Hepatocyte (in vitro differentiated cells): Measurements from ENCODE around the gene ST3GAL2. TPM values are rescaled to one million over a fixed set of nuclear protein-coding genes. Genes with fewer than 3 reads are reported as not detected.

ENCODE experiments used
- DNase-seq: peaks from one replicate; pipeline ENCODE4 v3.0.0-alpha.2; 2016; ENCODE audit warnings: low spot score
- H2AFZ ChIP-seq: fragments of 200-600 bp; sonication (generic); 2 replicates; pipeline ENCODE4 v1.6.0; 2016; ENCODE audit warnings: antibody characterized with exemption, mild to moderate bottlenecking
- H3K27ac ChIP-seq: fragments of 200-600 bp; sonication (generic); 2 replicates; pipeline ENCODE4 v1.5.1; 2016; ENCODE audit warnings: mild to moderate bottlenecking
- H3K27me3 ChIP-seq: fragments of 200-600 bp; sonication (generic); 2 replicates; pipeline ENCODE4 v1.6.1; 2016
- H3K36me3 ChIP-seq: fragments of 200-600 bp; sonication (generic); replicated peaks from 2 replicates; pipeline ENCODE4 v1.5.1; 2016; ENCODE audit warnings: low read depth; ENCODE audit not compliant: insufficient read depth
- H3K4me1 ChIP-seq: fragments of 200-600 bp; sonication (generic); 2 replicates; pipeline ENCODE4 v1.5.1; 2016; ENCODE audit warnings: mild to moderate bottlenecking, moderate library complexity; ENCODE audit not compliant: insufficient read depth
- H3K4me2 ChIP-seq: fragments of 200-600 bp; sonication (generic); 2 replicates; pipeline ENCODE4 v1.6.0; 2016
- H3K4me3 ChIP-seq: fragments of 200-600 bp; sonication (generic); 2 replicates; pipeline ENCODE4 v1.5.1; 2016; ENCODE audit warnings: mild to moderate bottlenecking
- H3K79me2 ChIP-seq: fragments of 200-600 bp; sonication (generic); 2 replicates; pipeline ENCODE4 v1.6.0; 2017; ENCODE audit warnings: mild to moderate bottlenecking
- H3K9me2 ChIP-seq: fragments of 200-600 bp; sonication (generic); replicated peaks from 2 replicates; pipeline ENCODE4 v1.6.0; 2017; ENCODE audit warnings: mild to moderate bottlenecking; ENCODE audit not compliant: insufficient read depth
- H3K9me3 ChIP-seq: fragments of 200-600 bp; sonication (generic); 2 replicates; pipeline ENCODE4 v1.5.1; 2016; ENCODE audit warnings: low read depth, mild to moderate bottlenecking
- H4K20me1 ChIP-seq: fragments of 200-600 bp; sonication (generic); 2 replicates; pipeline ENCODE4 v1.6.0; 2016; ENCODE audit warnings: mild to moderate bottlenecking; ENCODE audit not compliant: insufficient read depth, poor library complexity, severe bottlenecking
- EZH2 ChIP-seq: fragments of 200-600 bp; sonication (generic); IDR thresholded peaks from 2 replicates; pipeline ENCODE4 v1.6.1; 2016; ENCODE audit warnings: antibody characterized with exemption, mild to moderate bottlenecking, borderline replicate concordance
- EZH2phosphoT487 ChIP-seq: fragments of 200-600 bp; sonication (generic); IDR thresholded peaks from one replicate; pipeline ENCODE4 v1.6.1; 2018; ENCODE audit warnings: antibody characterized with exemption, mild to moderate bottlenecking, low read depth, moderate library complexity; ENCODE audit not compliant: unreplicated experiment, severe bottlenecking
- WGBS: methylation state at CpG from one replicate; pipeline ENCODE4 v1.1.6; 2016; ENCODE audit warnings: low lambda C conversion rate; ENCODE audit errors: missing lambda C conversion rate; 5-methylcytosine and 5-hydroxymethylcytosine counted together
- polyA plus RNA-seq: library from polyadenylated mRNA; unstranded; fragments of >200 nt; fragmentation: Nextera tagmentation; extraction: Ambion mirVana; gene quantifications from 2 replicates; pipeline ENCODE4 v1.2.1, GENCODE V29; 2016
- total RNA-seq: library from RNA; depleted of rRNA; stranded (reverse); fragments of >200 nt; gene quantifications from 2 replicates; pipeline ENCODE4 v1.2.3, GENCODE V29; 2014
- TF ChIP-seq, protein P1 (sequence below): fragments of 200-600 bp; sonication (generic); IDR thresholded peaks from 2 replicates; pipeline ENCODE4 v1.5.1; 2016; ENCODE audit warnings: antibody characterized with exemption, mild to moderate bottlenecking; ENCODE audit not compliant: poor library complexity

ST3GAL2 gene
- total and polyA plus RNA-seq, 2 experiments from 2014 or later, result 25.6 to 29.2 TPM

DNA sequence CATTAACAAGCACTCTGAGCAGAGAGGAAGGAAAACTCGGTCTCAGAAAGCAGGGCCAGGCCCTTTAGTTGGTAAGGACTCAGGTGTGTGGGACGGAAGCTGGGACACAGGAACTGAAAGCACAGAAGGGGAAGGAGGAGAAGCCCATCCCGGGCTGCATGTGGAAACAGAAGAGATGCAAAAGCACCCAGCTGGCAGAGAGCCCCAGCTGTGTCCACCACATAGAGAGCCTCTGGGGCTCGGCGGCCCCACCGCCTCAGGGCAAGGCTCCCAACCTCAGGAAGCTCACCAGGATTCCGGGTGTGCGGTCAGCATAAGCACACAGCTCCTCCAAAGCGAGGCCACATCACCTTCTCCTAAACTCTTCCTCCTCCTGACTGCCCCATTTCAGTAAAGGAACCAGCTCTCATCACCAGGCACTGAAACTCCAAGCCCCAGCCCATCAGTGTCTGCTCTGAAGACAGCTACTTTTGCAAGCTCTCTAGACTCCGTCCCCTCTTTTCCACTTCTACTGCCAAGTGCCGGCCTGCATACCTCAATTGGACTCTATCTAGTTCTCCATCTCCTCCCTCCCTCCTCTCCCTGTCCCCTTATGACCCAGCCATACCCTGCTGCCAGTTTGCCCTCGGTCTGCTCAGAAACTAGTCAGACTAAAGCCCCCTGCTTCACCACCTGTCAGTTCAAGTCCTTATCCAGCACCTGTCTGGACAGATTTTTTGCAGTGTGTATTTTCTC, 6.0 kb downstream of the ST3GAL2 start:
- 54% methylated on average over 12 of the region's 12 CpGs for WGBS
- no peak for DNase-seq
- Histone ChIP-seq H3K4me3 (no peak overlapping the region), H3K27me3 (no peaks in the 10 kb centered on the region), H2AFZ (no peak overlapping the region), H3K36me3 (no peaks in the 10 kb centered on the region), H3K9me2 (no peaks in the 10 kb centered on the region), H3K4me1 (peaks cover 83% of the 10 kb centered on the region), H3K27ac (peak overlapping the region; percentile 68), H3K4me2 (peak overlapping the region; percentile 61), H4K20me1 (peaks cover 6% of the 10 kb centered on the region), H3K9me3 (no peaks in the 10 kb centered on the region), H3K79me2 (peaks cover 80% of the 10 kb centered on the region)
- TF ChIP-seq EZH2phosphoT487 (no peak), EZH2 (no peak)
- TF ChIP-seq, protein P1, sequence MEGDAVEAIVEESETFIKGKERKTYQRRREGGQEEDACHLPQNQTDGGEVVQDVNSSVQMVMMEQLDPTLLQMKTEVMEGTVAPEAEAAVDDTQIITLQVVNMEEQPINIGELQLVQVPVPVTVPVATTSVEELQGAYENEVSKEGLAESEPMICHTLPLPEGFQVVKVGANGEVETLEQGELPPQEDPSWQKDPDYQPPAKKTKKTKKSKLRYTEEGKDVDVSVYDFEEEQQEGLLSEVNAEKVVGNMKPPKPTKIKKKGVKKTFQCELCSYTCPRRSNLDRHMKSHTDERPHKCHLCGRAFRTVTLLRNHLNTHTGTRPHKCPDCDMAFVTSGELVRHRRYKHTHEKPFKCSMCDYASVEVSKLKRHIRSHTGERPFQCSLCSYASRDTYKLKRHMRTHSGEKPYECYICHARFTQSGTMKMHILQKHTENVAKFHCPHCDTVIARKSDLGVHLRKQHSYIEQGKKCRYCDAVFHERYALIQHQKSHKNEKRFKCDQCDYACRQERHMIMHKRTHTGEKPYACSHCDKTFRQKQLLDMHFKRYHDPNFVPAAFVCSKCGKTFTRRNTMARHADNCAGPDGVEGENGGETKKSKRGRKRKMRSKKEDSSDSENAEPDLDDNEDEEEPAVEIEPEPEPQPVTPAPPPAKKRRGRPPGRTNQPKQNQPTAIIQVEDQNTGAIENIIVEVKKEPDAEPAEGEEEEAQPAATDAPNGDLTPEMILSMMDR, result no peak

DNA sequence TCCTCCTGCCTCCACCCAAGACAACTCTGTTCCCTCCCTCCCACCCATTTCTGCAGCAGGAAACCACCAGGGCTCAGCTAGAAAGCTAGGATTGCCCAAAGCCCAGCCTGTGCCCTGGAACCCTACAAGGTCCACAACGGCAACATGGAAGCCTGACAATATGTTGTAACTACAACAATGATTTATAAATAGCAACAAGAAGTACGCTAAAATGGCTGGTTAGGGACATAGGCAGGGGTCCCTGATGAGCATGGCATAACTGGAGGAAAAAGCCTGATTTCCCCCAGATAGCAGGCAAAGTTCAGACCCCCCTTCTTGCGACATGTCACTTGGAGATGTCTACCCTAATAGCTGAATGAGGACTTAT, 6.6 kb downstream of the ST3GAL2 start:
- H2AFZ ChIP-seq, result no peak overlapping the region
- no peak for DNase-seq
- peaks cover 75% of the 10 kb centered on the region for H3K79me2 ChIP-seq
- TF ChIP-seq EZH2 (no peak), EZH2phosphoT487 (no peak)
- TF ChIP-seq, protein P1, result no peak
- no peaks in the 10 kb centered on the region for H3K27me3 ChIP-seq
- peak overlapping the region; percentile 61 for H3K4me2 ChIP-seq
- H3K9me3 ChIP-seq, result no peaks in the 10 kb centered on the region
- peaks cover 6% of the 10 kb centered on the region for H4K20me1 ChIP-seq
- H3K27ac ChIP-seq, result peak overlapping the region; percentile 68
- no peaks in the 10 kb centered on the region for H3K9me2 ChIP-seq
- H3K4me1 ChIP-seq, result peaks cover 83% of the 10 kb centered on the region
- 88% methylated on average over 3 of the region's 3 CpGs for WGBS
- H3K36me3 ChIP-seq, result no peaks in the 10 kb centered on the region
- no peak overlapping the region for H3K4me3 ChIP-seq

DNA sequence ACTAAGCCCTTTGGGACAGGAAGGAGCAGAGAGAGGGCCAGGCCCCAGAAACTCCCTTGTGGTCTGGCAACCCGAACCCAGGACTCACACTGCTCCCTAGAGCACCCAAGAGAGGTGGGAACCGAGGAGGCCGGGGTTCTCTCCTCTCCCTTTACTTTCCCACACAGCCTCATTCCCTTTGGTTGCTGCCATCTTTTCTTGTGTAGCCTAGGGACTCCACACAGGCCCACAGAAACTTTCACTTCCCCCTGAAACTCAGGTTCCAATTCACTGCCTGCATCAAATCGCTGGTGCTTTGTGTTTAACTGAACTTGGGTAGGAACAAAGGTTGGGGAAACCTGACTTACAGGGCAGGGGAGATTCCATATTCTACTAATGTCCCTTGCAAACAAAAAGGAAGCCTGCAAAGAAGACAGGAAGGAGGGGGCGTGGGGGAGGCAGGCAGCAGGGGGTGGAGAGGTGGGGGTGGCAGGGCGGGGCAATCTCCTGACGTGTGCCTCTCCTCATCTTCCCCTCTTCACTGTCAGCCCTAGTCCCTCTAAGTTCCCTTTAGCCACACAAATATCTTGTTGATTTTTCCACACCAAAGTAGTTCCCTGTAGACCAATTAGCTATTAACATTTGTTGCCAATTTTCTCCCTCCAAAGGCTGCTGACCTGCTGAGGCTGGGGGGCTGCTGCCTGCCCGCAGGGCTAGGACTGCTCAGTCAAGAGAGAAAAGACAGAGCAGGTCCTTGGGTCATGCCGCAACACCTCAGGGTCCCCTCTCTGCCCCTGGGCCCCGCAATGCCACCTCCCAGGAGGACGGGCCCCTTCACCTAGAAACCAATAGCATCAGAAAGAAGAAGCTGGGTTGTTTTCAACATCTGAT, 8.0 kb downstream of the ST3GAL2 start:
- Histone ChIP-seq H3K4me3 (no peak overlapping the region), H3K9me2 (no peaks in the 10 kb centered on the region), H3K9me3 (no peaks in the 10 kb centered on the region), H3K27me3 (no peaks in the 10 kb centered on the region), H2AFZ (no peak overlapping the region), H3K4me1 (peaks cover 78% of the 10 kb centered on the region), H3K79me2 (peaks cover 77% of the 10 kb centered on the region), H3K27ac (peak overlapping the region; percentile 98), H3K4me2 (peak overlapping the region; percentile 61), H4K20me1 (peaks cover 6% of the 10 kb centered on the region), H3K36me3 (no peaks in the 10 kb centered on the region)
- DNase-seq, result peak; percentile 66
- 45% methylated on average over 10 of the region's 11 CpGs for WGBS
- TF ChIP-seq EZH2, result no peak
- TF ChIP-seq, protein P1, result no peak
- TF ChIP-seq EZH2phosphoT487, result no peak
